LNCAP (cell line): ENCODE measurements around the gene DAW1.

Experiments
- CTCF ChIP-seq: fragments of 450-650 bp; IDR thresholded peaks from 2 replicates; pipeline ENCODE4 v1.5.1; 2017; ENCODE audit warnings: mild to moderate bottlenecking

Gene DAW1

GRCh38 chr2:227890495-227891079 lies 19.2 kb downstream of the DAW1 start:
- TF ChIP-seq CTCF, result peak; percentile 51

GRCh38 chr2:227891673-227892072 lies 20.2 kb downstream of the DAW1 start:
- TF ChIP-seq CTCF, result no peak

- no peak for TF ChIP-seq CTCF
Observed at GRCh38 chr2:227903381-227903780, 31.9 kb downstream of the DAW1 start.

- no peak for TF ChIP-seq CTCF
Observed at GRCh38 chr2:227906991-227907390, 35.6 kb downstream of the DAW1 start.

GRCh38 chr2:227908266-227909054 lies 37.0 kb downstream of the DAW1 start:
- TF ChIP-seq CTCF, result no peak

GRCh38 chr2:227914362-227914761 lies 42.9 kb downstream of the DAW1 start:
- TF ChIP-seq CTCF, result no peak

- TF ChIP-seq CTCF, result no peak
Observed at GRCh38 chr2:227921648-227922047, 50.2 kb downstream of the DAW1 start.
